SK-N-SH (cell line): ENCODE measurements around the gene TNNT2. TPM values are rescaled to one million over a fixed set of nuclear protein-coding genes. Genes with fewer than 3 reads are reported as not detected.

ENCODE experiments used
- CTCF ChIA-PET: fragments of 300-600, 350-600 bp; formaldehyde crosslinking; extraction: SDS; loops from one replicate; lab custom pipeline; 2021; lab: Yijun Ruan, JAX
- POLR2A ChIA-PET: fragments of 350-600 bp; sonication (Branson Sonifier 250); formaldehyde crosslinking; extraction: SDS; loops from one replicate; lab custom pipeline; 2020; ENCODE audit warnings: antibody characterized with exemption, inconsistent platforms; lab: Yijun Ruan, JAX
- DNase-seq: peaks from one replicate; pipeline ENCODE4 v3.0.0; 2012
- H2AFZ ChIP-seq: fragments of 200-600 bp; sonication (generic); 2 replicates; pipeline ENCODE4 v1.8.1; 2016; ENCODE audit warnings: antibody characterized with exemption, mild to moderate bottlenecking, low read depth
- H3F3A ChIP-seq: fragments of 200-600 bp; sonication (generic); replicated peaks from 2 replicates; pipeline ENCODE3; 2016; ENCODE audit warnings: antibody characterized with exemption, mild to moderate bottlenecking; ENCODE audit not compliant: insufficient read depth
- H3K27ac ChIP-seq, 2 experiments: fragments of 200-500 bp in 1 of 2; fragments of 200-600 bp in 1 of 2; sonication (Bioruptor generic) in 1 of 2; sonication (generic), shearing (Covaris generic) in 1 of 2; 2 replicates each; pipeline versions ENCODE4 v1.5.1 to v1.6.1; 2014 to 2016; ENCODE audit warnings: low read depth in 2 of 2, inconsistent platforms in 1 of 2, low read length in 1 of 2, mild to moderate bottlenecking in 1 of 2, mixed read lengths in 1 of 2
- H3K27me3 ChIP-seq: fragments of 200-600 bp; sonication (generic), shearing (Covaris generic); 2 replicates; pipeline ENCODE4 v1.6.1; 2016; ENCODE audit warnings: mixed run types; ENCODE audit not compliant: insufficient read depth
- H3K36me3 ChIP-seq, 2 experiments: fragments of 200-500 bp in 1 of 2; fragments of 200-600 bp in 1 of 2; sonication (Bioruptor generic) in 1 of 2; sonication (generic) in 1 of 2; replicated peaks in 1 of 2; 2 replicates each; pipeline versions ENCODE3 to v1.5.1; 2014 to 2016; ENCODE audit warnings: low read length in 1 of 2, mild to moderate bottlenecking in 1 of 2; ENCODE audit not compliant: insufficient read depth in 2 of 2, control insufficient read depth in 1 of 2
- H3K4me1 ChIP-seq, 2 experiments: fragments of 200-500 bp in 1 of 2; fragments of 200-600 bp in 1 of 2; sonication (Bioruptor generic) in 1 of 2; sonication (generic), shearing (Covaris generic) in 1 of 2; 2 replicates each; pipeline versions ENCODE4 v1.5.1 to v1.6.1; 2014 to 2016; ENCODE audit warnings: low read depth in 1 of 2, low read length in 1 of 2, mixed run types in 1 of 2; ENCODE audit not compliant: insufficient read depth in 2 of 2, control insufficient read depth in 1 of 2
- H3K4me2 ChIP-seq: fragments of 200-600 bp; sonication (generic), shearing (Covaris generic); 2 replicates; pipeline ENCODE4 v1.6.1; 2017; ENCODE audit warnings: mixed run types
- H3K4me3 ChIP-seq, 2 experiments: fragments of 200-500 bp in 1 of 2; fragments of 200-600 bp in 1 of 2; sonication (Bioruptor generic) in 1 of 2; sonication (generic), shearing (Covaris generic) in 1 of 2; 2 replicates each; pipeline versions ENCODE4 v1.5.1 to v1.8.1; 2014 to 2016; ENCODE audit warnings: low read depth in 2 of 2, inconsistent platforms in 1 of 2, low read length in 1 of 2, mild to moderate bottlenecking in 1 of 2, mixed read lengths in 1 of 2, moderate library complexity in 1 of 2
- H3K79me2 ChIP-seq: fragments of 200-600 bp; sonication (generic); 2 replicates; pipeline ENCODE4 v1.8.1; 2017; ENCODE audit warnings: mild to moderate bottlenecking; ENCODE audit not compliant: insufficient read depth
- H3K9ac ChIP-seq: fragments of 200-600 bp; sonication (generic); 2 replicates; pipeline ENCODE4 v1.6.1; 2017; ENCODE audit warnings: mixed run types
- H3K9me2 ChIP-seq: fragments of 200-600 bp; sonication (generic); 2 replicates; pipeline ENCODE4 v1.6.1; 2017; ENCODE audit warnings: mixed run types
- H3K9me3 ChIP-seq: fragments of 200-600 bp; sonication (generic); 2 replicates; pipeline ENCODE4 v1.6.1; 2017; ENCODE audit warnings: mixed run types, mild to moderate bottlenecking, moderate library complexity
- H4K20me1 ChIP-seq: fragments of 200-600 bp; sonication (generic); 2 replicates; pipeline ENCODE4 v1.6.1; 2017; ENCODE audit warnings: mild to moderate bottlenecking, mixed run types; ENCODE audit not compliant: insufficient read depth
- CTCF ChIP-seq: fragments of 200-600 bp; sonication (generic); IDR thresholded peaks from 2 replicates; pipeline ENCODE4 v1.6.1; 2017; ENCODE audit warnings: antibody characterized with exemption, mild to moderate bottlenecking, moderate library complexity
- EZH2phosphoT487 ChIP-seq: fragments of 200-600 bp; sonication (generic); IDR thresholded peaks from 2 replicates; pipeline ENCODE4 v1.6.1; 2017; ENCODE audit warnings: low read depth, mixed run types, mild to moderate bottlenecking, antibody characterized with exemption, moderate library complexity, borderline replicate concordance
- FOXJ3 ChIP-seq: sonication (generic); formaldehyde crosslinking; IDR thresholded peaks from 2 replicates; pipeline ENCODE4 v1.5.1; 2020; ENCODE audit warnings: mild to moderate bottlenecking, missing genetic modification reagents
- FOXM1 ChIP-seq: IDR thresholded peaks from 2 replicates; pipeline ENCODE4 v1.4.0; 2012; ENCODE audit warnings: low read depth, mild to moderate bottlenecking
- GATA2 ChIP-seq: sonication (generic); formaldehyde crosslinking; IDR thresholded peaks from 2 replicates; pipeline ENCODE4 v1.5.0; 2020; ENCODE audit warnings: mild to moderate bottlenecking, missing genetic modification reagents
- IRF3 ChIP-seq: fragments of 150-350 bp; IDR thresholded peaks from 2 replicates; pipeline ENCODE4 v1.6.1; 2016; ENCODE audit warnings: mild to moderate bottlenecking, low read depth, low read length
- MAX ChIP-seq: IDR thresholded peaks from 2 replicates; pipeline ENCODE4 v1.4.0; 2012; ENCODE audit warnings: low read depth
- MEF2A ChIP-seq: IDR thresholded peaks from 2 replicates; pipeline ENCODE4 v1.4.0; 2012; ENCODE audit warnings: low read depth, borderline replicate concordance
- MXI1 ChIP-seq: IDR thresholded peaks from 2 replicates; pipeline ENCODE4 v1.6.1; 2012; ENCODE audit warnings: mild to moderate bottlenecking, low read depth, low read length, improper control_type of control experiment
- PBX3 ChIP-seq: IDR thresholded peaks from 2 replicates; pipeline ENCODE4; 2012
- POLR2AphosphoS5 ChIP-seq: IDR thresholded peaks from 2 replicates; pipeline ENCODE4 v1.6.1; 2012; ENCODE audit warnings: low read depth, low read length
- RCOR1 ChIP-seq: fragments of 150-350 bp; IDR thresholded peaks from 2 replicates; pipeline ENCODE4 v1.6.1; 2017; ENCODE audit warnings: antibody characterized with exemption, low read length
- REST ChIP-seq: IDR thresholded peaks from 2 replicates; pipeline ENCODE4 v1.6.1; 2012; ENCODE audit warnings: mild to moderate bottlenecking, low read depth, low read length, moderate library complexity
- RFX5 ChIP-seq: IDR thresholded peaks from 2 replicates; pipeline ENCODE4 v1.6.1; 2012; ENCODE audit warnings: mild to moderate bottlenecking, improper control_type of control experiment, low read length
- RXRA ChIP-seq: IDR thresholded peaks from 2 replicates; pipeline ENCODE4 v1.4.0; 2012; ENCODE audit warnings: low read depth, mild to moderate bottlenecking, borderline replicate concordance
- SIN3A ChIP-seq: IDR thresholded peaks from 2 replicates; pipeline ENCODE4 v1.6.1; 2012; ENCODE audit warnings: low read depth, mild to moderate bottlenecking, low read length, moderate library complexity, borderline replicate concordance
- SMC3 ChIP-seq: IDR thresholded peaks from 2 replicates; pipeline ENCODE4 v1.6.1; 2012; ENCODE audit warnings: low read depth, low read length, improper control_type of control experiment
- TAF1 ChIP-seq: IDR thresholded peaks from 2 replicates; pipeline ENCODE4 v1.6.1; 2012; ENCODE audit warnings: low read depth, mild to moderate bottlenecking, low read length, moderate library complexity, borderline replicate concordance
- TCF12 ChIP-seq: IDR thresholded peaks from 2 replicates; pipeline ENCODE4 v1.4.0; 2012
- TEAD4 ChIP-seq: IDR thresholded peaks from 2 replicates; pipeline ENCODE4 v1.4.0; 2012; ENCODE audit warnings: mild to moderate bottlenecking, borderline replicate concordance; ENCODE audit not compliant: insufficient read depth
- YY1 ChIP-seq: IDR thresholded peaks from 2 replicates; pipeline ENCODE4 v1.4.0; 2012; ENCODE audit warnings: low read depth, mild to moderate bottlenecking
- WGBS: methylation state at CpG from one replicate; pipeline ENCODE4 v1.1.6; 2017; ENCODE audit warnings: low lambda C conversion rate; 5-methylcytosine and 5-hydroxymethylcytosine counted together
- polyA plus RNA-seq, 3 experiments: library from polyadenylated mRNA; depleted of rRNA; stranded (reverse); fragments of >200 nt; gene quantifications; 2 replicates each; pipeline ENCODE4 v1.2.3, GENCODE V29; 2012

Gene TNNT2
- polyA plus RNA-seq, 1 of the 3 experiments (the other 2 are of a cell fraction): 0.33 TPM

- ChIA-PET CTCF (interaction anchor here (0.6 to 9.6 kb wide), 11 partner anchors 11 to 157 kb away, joined by 3 to 105 read pairs (median 4); partner anchors contain the start of gene TNNT2), POLR2A (no interaction called here)
- H3K27me3 ChIP-seq: peaks cover 32% of the 10 kb centered on the region
- no peak overlapping the region for H3K4me3 ChIP-seq
- WGBS: 82% methylated on average over 10 of the region's 12 CpGs
- H3K9me2 ChIP-seq: no peaks in the 10 kb centered on the region
- H2AFZ ChIP-seq: no peak overlapping the region
- no peaks in the 10 kb centered on the region for H3K79me2 ChIP-seq
- no peak for DNase-seq
- no peaks in the 10 kb centered on the region for H3K36me3 ChIP-seq
- H3F3A ChIP-seq: no peaks in the 10 kb centered on the region
- no peak overlapping the region for H3K27ac ChIP-seq
- TF ChIP-seq RXRA: no peak
- no peak for TF ChIP-seq RFX5
- TF ChIP-seq PBX3: no peak
- no peak for TF ChIP-seq SMC3
- no peak for TF ChIP-seq MEF2A
- no peak for TF ChIP-seq IRF3
- no peak for TF ChIP-seq EZH2phosphoT487
- no peak for TF ChIP-seq FOXM1
- no peak for TF ChIP-seq TEAD4
- no peak for TF ChIP-seq MXI1
- no peak for TF ChIP-seq TCF12
- no peak for TF ChIP-seq YY1
- no peak for TF ChIP-seq GATA2
- H3K4me2 ChIP-seq: no peak overlapping the region
- H3K9ac ChIP-seq: no peak overlapping the region
- H3K9me3 ChIP-seq: no peaks in the 10 kb centered on the region
- H3K4me1 ChIP-seq: peaks cover 0 to 8% of the 10 kb centered on the region in 2 experiments; a peak in 1 of 4 replicates
- H4K20me1 ChIP-seq: no peaks in the 10 kb centered on the region
These were observed 33.8 kb upstream of the TNNT2 start for GRCh38 chr1:201411292-201411691.

- Histone ChIP-seq H3K4me2 (no peak overlapping the region), H3K36me3 (no peaks in the 10 kb centered on the region), H3K4me1 (peaks cover 0 to 8% of the 10 kb centered on the region in 2 experiments; a peak in 1 of 4 replicates), H3K27me3 (peaks cover 26% of the 10 kb centered on the region; the same call in 1 of the 2 replicates), H3K9me2 (no peaks in the 10 kb centered on the region), H2AFZ (no peak overlapping the region), H3K9me3 (no peaks in the 10 kb centered on the region), H4K20me1 (no peaks in the 10 kb centered on the region), H3K79me2 (no peaks in the 10 kb centered on the region), H3K27ac (no peak overlapping the region), H3K9ac (no peak overlapping the region), H3F3A (no peaks in the 10 kb centered on the region), H3K4me3 (no peak overlapping the region)
- no peak for DNase-seq
- WGBS: 70% methylated on average over 8 of the region's 8 CpGs
- ChIA-PET POLR2A (interaction anchor here (0.6 kb wide), 1 partner anchor 99 kb away, joined by 3 read pairs; no protein-coding TSS in a partner anchor), CTCF (interaction anchor here (0.9 to 9.6 kb wide), 26 partner anchors 8 to 182 kb away, joined by 3 to 105 read pairs (median 6); partner anchors contain the start of gene LAD1)
- TF ChIP-seq FOXJ3 (CRISPR knock-in tag): no peak
- TF ChIP-seq MEF2A: no peak
- TF ChIP-seq SIN3A: no peak
- TF ChIP-seq RXRA: no peak
- TF ChIP-seq CTCF: no peak
- no peak for TF ChIP-seq YY1
- no peak for TF ChIP-seq TAF1
- TF ChIP-seq RFX5: no peak
- no peak for TF ChIP-seq REST
- no peak for TF ChIP-seq MAX
- no peak for TF ChIP-seq RCOR1
- no peak for TF ChIP-seq POLR2AphosphoS5
These were observed 32.0 kb upstream of the TNNT2 start for GRCh38 chr1:201409440-201409839.
